ENCODE data around the gene NPLOC4. TPM values are rescaled to one million over a fixed set of nuclear protein-coding genes. Genes with fewer than 3 reads are reported as not detected.

NPLOC4 gene
- total and polyA plus RNA-seq, 9 of the 15 experiments (the other 6 are each of a cell fraction or from before 2014, with no cell fraction given), result 1.5 to 116 (median 64.5) TPM

DNA sequence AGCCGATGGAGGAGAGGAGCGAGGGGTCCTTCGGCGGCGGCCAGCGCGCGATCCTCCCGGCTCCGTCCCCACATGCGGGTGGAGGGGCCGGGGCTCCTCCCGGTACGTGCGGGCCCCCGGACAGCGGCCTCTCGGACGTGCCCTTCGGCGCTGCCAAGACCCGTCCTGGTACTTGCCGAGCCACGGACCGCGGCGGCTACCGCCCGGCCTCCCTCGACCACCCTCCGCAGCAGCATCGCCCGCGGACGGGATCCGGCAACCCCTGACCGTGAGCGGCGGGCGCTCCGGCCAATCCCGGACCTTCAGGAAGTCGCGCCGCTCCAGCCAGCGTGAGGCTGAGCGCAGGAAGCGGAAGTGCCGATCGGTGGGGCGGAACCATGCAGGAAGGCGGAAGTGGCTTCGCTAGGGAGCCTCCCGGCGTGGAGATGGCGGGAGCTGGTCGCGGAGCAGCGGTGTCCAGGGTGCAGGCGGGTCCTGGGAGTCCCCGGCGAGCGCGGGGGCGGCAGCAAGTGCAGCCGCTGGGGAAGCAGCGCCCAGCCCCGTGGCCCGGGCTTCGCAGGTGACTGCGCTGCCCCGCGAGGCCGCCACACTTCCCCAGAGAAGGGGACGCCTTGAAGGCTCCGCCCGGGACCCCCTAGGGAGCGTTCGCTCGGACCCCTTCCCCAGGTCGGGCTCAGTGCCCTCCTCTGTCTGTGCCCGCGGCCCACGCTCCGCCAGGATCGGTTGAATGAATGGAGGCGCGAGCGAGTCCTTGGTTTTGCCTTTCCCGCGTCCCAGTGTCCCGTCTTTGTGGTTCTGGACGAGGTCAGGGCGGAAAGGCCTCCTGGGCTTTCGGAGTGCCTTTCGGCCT is 29.7 kb upstream of the NPLOC4 start, which contains the start of the genes CCDC137 and OXLD1 (continued):
- TF ChIP-seq, protein P1, sequence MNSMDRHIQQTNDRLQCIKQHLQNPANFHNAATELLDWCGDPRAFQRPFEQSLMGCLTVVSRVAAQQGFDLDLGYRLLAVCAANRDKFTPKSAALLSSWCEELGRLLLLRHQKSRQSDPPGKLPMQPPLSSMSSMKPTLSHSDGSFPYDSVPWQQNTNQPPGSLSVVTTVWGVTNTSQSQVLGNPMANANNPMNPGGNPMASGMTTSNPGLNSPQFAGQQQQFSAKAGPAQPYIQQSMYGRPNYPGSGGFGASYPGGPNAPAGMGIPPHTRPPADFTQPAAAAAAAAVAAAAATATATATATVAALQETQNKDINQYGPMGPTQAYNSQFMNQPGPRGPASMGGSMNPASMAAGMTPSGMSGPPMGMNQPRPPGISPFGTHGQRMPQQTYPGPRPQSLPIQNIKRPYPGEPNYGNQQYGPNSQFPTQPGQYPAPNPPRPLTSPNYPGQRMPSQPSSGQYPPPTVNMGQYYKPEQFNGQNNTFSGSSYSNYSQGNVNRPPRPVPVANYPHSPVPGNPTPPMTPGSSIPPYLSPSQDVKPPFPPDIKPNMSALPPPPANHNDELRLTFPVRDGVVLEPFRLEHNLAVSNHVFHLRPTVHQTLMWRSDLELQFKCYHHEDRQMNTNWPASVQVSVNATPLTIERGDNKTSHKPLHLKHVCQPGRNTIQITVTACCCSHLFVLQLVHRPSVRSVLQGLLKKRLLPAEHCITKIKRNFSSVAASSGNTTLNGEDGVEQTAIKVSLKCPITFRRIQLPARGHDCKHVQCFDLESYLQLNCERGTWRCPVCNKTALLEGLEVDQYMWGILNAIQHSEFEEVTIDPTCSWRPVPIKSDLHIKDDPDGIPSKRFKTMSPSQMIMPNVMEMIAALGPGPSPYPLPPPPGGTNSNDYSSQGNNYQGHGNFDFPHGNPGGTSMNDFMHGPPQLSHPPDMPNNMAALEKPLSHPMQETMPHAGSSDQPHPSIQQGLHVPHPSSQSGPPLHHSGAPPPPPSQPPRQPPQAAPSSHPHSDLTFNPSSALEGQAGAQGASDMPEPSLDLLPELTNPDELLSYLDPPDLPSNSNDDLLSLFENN (IDR thresholded peaks at IDR 0.05; ENCODE audit: low read depth in 2 of 2, low read length in 2 of 2), result no peak
- TF ChIP-seq TOE1 (IDR thresholded peaks at IDR 0.05; ENCODE audit: borderline replicate concordance) (no peak), TOE1 (CRISPR knock-in tag; IDR thresholded peaks at IDR 0.05; ENCODE audit: borderline replicate concordance, low read depth) (no peak), ZC3H11A (IDR thresholded peaks at IDR 0.05; ENCODE audit: low read depth, low read length) (no peak), ARID2 (IDR thresholded peaks at IDR 0.05) (no peak), DACH1 (IDR thresholded peaks at IDR 0.05; ENCODE audit: partially characterized antibody) (no peak), BRCA1 (IDR thresholded peaks at IDR 0.05) (no peak), BRCA1 (CRISPR knock-in tag; IDR thresholded peaks at IDR 0.05) (no peak), ZNF561 (CRISPR knock-in tag; conservative IDR thresholded peaks at IDR 0.05) (no peak), TCF3 (CRISPR knock-in tag; IDR thresholded peaks at IDR 0.05) (no peak; the same call in 1 of the 2 replicates), BMI1 (IDR thresholded peaks at IDR 0.05; ENCODE audit: low read length) (no peak), CC2D1A (IDR thresholded peaks at IDR 0.05) (no peak), ZNF175 (CRISPR knock-in tag; IDR thresholded peaks at IDR 0.05; ENCODE audit: low read depth) (no peak), CCNT2 (IDR thresholded peaks at IDR 0.05; ENCODE audit: borderline replicate concordance, extremely low read depth, insufficient read length, low read depth, low read length) (peak; percentile 52), SNAPC5 (CRISPR knock-in tag; IDR thresholded peaks at IDR 0.05) (no peak), NCOA1 (IDR thresholded peaks at IDR 0.05; ENCODE audit: low read depth) (no peak), WHSC1 (IDR thresholded peaks at IDR 0.05; ENCODE audit: low read length) (no peak), ZNF589 (CRISPR knock-in tag; IDR thresholded peaks at IDR 0.05; ENCODE audit: low read depth) (no peak)
- TF ChIP-seq, protein P2, sequence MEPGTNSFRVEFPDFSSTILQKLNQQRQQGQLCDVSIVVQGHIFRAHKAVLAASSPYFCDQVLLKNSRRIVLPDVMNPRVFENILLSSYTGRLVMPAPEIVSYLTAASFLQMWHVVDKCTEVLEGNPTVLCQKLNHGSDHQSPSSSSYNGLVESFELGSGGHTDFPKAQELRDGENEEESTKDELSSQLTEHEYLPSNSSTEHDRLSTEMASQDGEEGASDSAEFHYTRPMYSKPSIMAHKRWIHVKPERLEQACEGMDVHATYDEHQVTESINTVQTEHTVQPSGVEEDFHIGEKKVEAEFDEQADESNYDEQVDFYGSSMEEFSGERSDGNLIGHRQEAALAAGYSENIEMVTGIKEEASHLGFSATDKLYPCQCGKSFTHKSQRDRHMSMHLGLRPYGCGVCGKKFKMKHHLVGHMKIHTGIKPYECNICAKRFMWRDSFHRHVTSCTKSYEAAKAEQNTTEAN (CRISPR knock-in tag; IDR thresholded peaks at IDR 0.05), result no peak
- TF ChIP-seq, protein P3, sequence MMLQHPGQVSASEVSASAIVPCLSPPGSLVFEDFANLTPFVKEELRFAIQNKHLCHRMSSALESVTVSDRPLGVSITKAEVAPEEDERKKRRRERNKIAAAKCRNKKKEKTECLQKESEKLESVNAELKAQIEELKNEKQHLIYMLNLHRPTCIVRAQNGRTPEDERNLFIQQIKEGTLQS (IDR thresholded peaks at IDR 0.05), result no peak
- TF ChIP-seq, protein P3 (CRISPR knock-in tag; conservative IDR thresholded peaks at IDR 0.05), result no peak
- TF ChIP-seq, protein P4, sequence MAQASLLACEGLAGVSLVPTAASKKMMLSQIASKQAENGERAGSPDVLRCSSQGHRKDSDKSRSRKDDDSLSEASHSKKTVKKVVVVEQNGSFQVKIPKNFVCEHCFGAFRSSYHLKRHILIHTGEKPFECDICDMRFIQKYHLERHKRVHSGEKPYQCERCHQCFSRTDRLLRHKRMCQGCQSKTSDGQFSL (CRISPR knock-in tag; IDR thresholded peaks at IDR 0.05), result no peak
- TF ChIP-seq, protein P4 (tag; IDR thresholded peaks at IDR 0.05), result no peak

All from K562 (cell line).